HepG2 (cell line): ENCODE data around the gene MDM4. TPM values are rescaled to one million over a fixed set of nuclear protein-coding genes. Genes with fewer than 3 reads are reported as not detected.

Experiments used
- ATAC-seq: fragments of 200-7000 bp; cut with Tn5 transposase; 3 replicates; pipeline ENCODE4 v1.9.1; 2020; ENCODE audit warnings: mild to moderate bottlenecking, moderate library complexity
- BruUV-seq: library from RNA; stranded (reverse); fragments of 400-500 nt; replicated peaks from 2 replicates; lab custom pipeline; 2021; lab: Mats Ljungman, UMichigan
- CTCF ChIA-PET: fragments of 300-600 bp; formaldehyde crosslinking; extraction: SDS; loops from one replicate; lab custom pipeline; 2021; ENCODE audit warnings: low total read pairs, inconsistent platforms, low intra/inter-chr PET ratio; lab: Yijun Ruan, JAX
- POLR2A ChIA-PET: fragments of 350-600 bp; sonication (Branson Sonifier 250); formaldehyde crosslinking; loops from one replicate; lab custom pipeline; 2020; ENCODE audit warnings: antibody characterized with exemption, inconsistent platforms; lab: Yijun Ruan, JAX
- DNase-seq: peaks from one replicate; pipeline ENCODE4 v3.0.0-alpha.2; 2015; ENCODE audit warnings: low spot score
- FAIRE-seq: peaks from 3 replicates; lab custom pipeline; 2011; peaks lifted over from hg19 to GRCh38; lab: Jason Lieb, UNC
- H2AFZ ChIP-seq: one replicate; pipeline ENCODE4 v1.6.1; 2011; ENCODE audit warnings: low read length, inconsistent platforms
- H3K27ac ChIP-seq: fragments of 300-600 bp; 3 replicates; pipeline ENCODE4 v1.8.0; 2011; ENCODE audit warnings: mixed run types, mild to moderate bottlenecking, mixed read lengths, low read length, inconsistent platforms; ENCODE audit not compliant: insufficient read depth; ENCODE audit errors: extremely low read length
- H3K27me3 ChIP-seq, 2 experiments: fragments of 200-600 bp in 1 of 2; 2 replicates in 1 of 2; 3 replicates in 1 of 2; pipeline versions ENCODE4 v1.6.0 to v1.8.0; 2011; ENCODE audit warnings: low read length in 2 of 2, mild to moderate bottlenecking in 2 of 2, moderate library complexity in 2 of 2, inconsistent platforms in 1 of 2; ENCODE audit not compliant: insufficient read depth in 2 of 2, control insufficient read depth in 1 of 2
- H3K36me3 ChIP-seq, 2 experiments: fragments of 200-600 bp in 1 of 2; replicated peaks in 1 of 2; 2 replicates in 1 of 2; 3 replicates in 1 of 2; pipeline versions ENCODE4 v1.5.1 to v1.8.0; 2011; ENCODE audit warnings: low read length in 2 of 2, inconsistent platforms in 1 of 2; ENCODE audit not compliant: insufficient read depth in 2 of 2, control insufficient read depth in 1 of 2
- H3K4me1 ChIP-seq: 2 replicates; pipeline ENCODE4 v1.5.1; 2012; ENCODE audit warnings: low read length, inconsistent platforms; ENCODE audit not compliant: insufficient read depth
- H3K4me2 ChIP-seq: 2 replicates; pipeline ENCODE4 v1.6.0; 2011; ENCODE audit warnings: low read depth, low read length, inconsistent platforms
- H3K4me3 ChIP-seq, 3 experiments: fragments of 200-600 bp in 1 of 3; sonication (generic), shearing (Covaris generic) in 1 of 3; replicated peaks in 1 of 3; 2 replicates each; pipeline ENCODE4 v1.5.1; 2011 to 2016; ENCODE audit warnings: low read length in 3 of 3, inconsistent platforms in 2 of 3, low read depth in 2 of 3, mild to moderate bottlenecking in 2 of 3, control low read depth in 1 of 3, mixed read lengths in 1 of 3; ENCODE audit not compliant: insufficient read depth in 1 of 3
- H3K79me2 ChIP-seq: one replicate; pipeline ENCODE4 v1.6.1; 2011; ENCODE audit warnings: low read length, inconsistent platforms; ENCODE audit not compliant: insufficient read depth
- H3K9ac ChIP-seq: 2 replicates; pipeline ENCODE4 v1.6.0; 2011; ENCODE audit warnings: mild to moderate bottlenecking, low read depth, low read length, inconsistent platforms; ENCODE audit not compliant: insufficient read depth
- H3K9me3 ChIP-seq: 2 replicates; pipeline ENCODE4 v1.5.1; 2012; ENCODE audit warnings: mild to moderate bottlenecking, low read length
- H4K20me1 ChIP-seq: 2 replicates; pipeline ENCODE4 v1.6.0; 2011; ENCODE audit warnings: inconsistent platforms, mild to moderate bottlenecking, low read length, moderate library complexity; ENCODE audit not compliant: insufficient read depth
- E2F5 ChIP-seq: sonication (generic); formaldehyde crosslinking; conservative IDR thresholded peaks from 2 replicates; pipeline ENCODE4 v1.4.0; 2020; ENCODE audit warnings: missing genetic modification reagents
- NR1H2 ChIP-seq: sonication (generic); formaldehyde crosslinking; IDR thresholded peaks from 2 replicates; pipeline ENCODE4 v1.8.1; 2022; ENCODE audit warnings: low read depth, missing genetic modification reagents, borderline replicate concordance
- TRIM24 ChIP-seq: sonication (generic); formaldehyde crosslinking; IDR thresholded peaks from 2 replicates; pipeline ENCODE4 v1.8.0; 2022; ENCODE audit warnings: mild to moderate bottlenecking, missing genetic modification reagents
- ZNF746 ChIP-seq: sonication (generic); formaldehyde crosslinking; IDR thresholded peaks from 2 replicates; pipeline ENCODE4 v1.8.0; 2022; ENCODE audit warnings: mild to moderate bottlenecking, missing genetic modification reagents
- WGBS: methylation state at CpG from one replicate; pipeline ENCODE4 v1.1.6; 2017; ENCODE audit warnings: low lambda C conversion rate; 5-methylcytosine and 5-hydroxymethylcytosine counted together
- in situ Hi-C: cut with HindIII; loops from 2 replicates; pipeline ENCODE4 v1.10.0; 2017; ENCODE audit warnings: low pct_unique_long_range_greater_than_20kb; ENCODE audit not compliant: extremely low pct_ligation_motif_present
- intact Hi-C: fragments of 100-400 bp; cut with micrococcal nuclease; formaldehyde crosslinking; loops from one replicate; pipeline ENCODE4 v1.10.0; 2022; ENCODE audit not compliant: unreplicated experiment
- polyA plus RNA-seq, 8 experiments: library from polyadenylated mRNA; depleted of rRNA in 3 of 8; stranded (reverse) in 7 of 8; unstranded in 1 of 8; fragments of >200 nt; fragmentation: Illumina TruSeq in 4 of 8; extraction: Trizol in 4 of 8; gene quantifications; 2 replicates each; pipeline versions ENCODE4 v1.2.1 to v1.2.3, GENCODE V29; 2011 to 2016; ENCODE audit warnings: low read depth in 4 of 8, missing spikeins in 1 of 8, mixed read lengths in 1 of 8; ENCODE audit not compliant: insufficient read depth in 1 of 8
- total RNA-seq, 5 experiments: library from RNA; depleted of rRNA; stranded (reverse); fragments of >200 nt; fragmentation: Illumina TruSeq; extraction: Trizol; gene quantifications; 2 replicates each; pipeline ENCODE4 v1.2.3, GENCODE V29; 2016; ENCODE audit warnings: low read depth in 1 of 5

Gene MDM4
- total and polyA plus RNA-seq, 2 of the 13 experiments (the other 11 are each of a cell fraction or from before 2014, with no cell fraction given): 14.9 to 19.0 TPM

- TF ChIP-seq E2F5 (CRISPR knock-in tag) (no peak), TRIM24 (CRISPR knock-in tag) (no peak), NR1H2 (CRISPR knock-in tag) (no peak), ZNF746 (no peak)
- TF ChIP-seq, all 625 proteins: peak for 0
Observed at GRCh38 chr1:204572923-204573922, 57.0 kb downstream of the MDM4 start.

More at GRCh38 chr1:204572923-204573922, 57.0 kb downstream of the MDM4 start:
- no peaks in the 10 kb centered on the region for H3K27me3 ChIP-seq
- H3K4me1 ChIP-seq: no peaks in the 10 kb centered on the region
- peak; percentile 29 for DNase-seq
- no peaks in the 10 kb centered on the region for H3K79me2 ChIP-seq
- H3K9me3 ChIP-seq: no peaks in the 10 kb centered on the region
- no peak overlapping the region for H3K4me3 ChIP-seq
- BruUV-seq: no TSS peak
- H3K27ac ChIP-seq: no peak overlapping the region
- ATAC-seq: no peak
- H3K9ac ChIP-seq: no peak overlapping the region
- ChIA-PET CTCF (no interaction called here), POLR2A (no interaction called here)
- in situ Hi-C loops: no loop called here
- intact Hi-C loops: no loop called here
- WGBS: 66% methylated on average over 8 of the region's 8 CpGs
- no peak overlapping the region for H3K4me2 ChIP-seq
- no peaks in the 10 kb centered on the region for H4K20me1 ChIP-seq
- FAIRE-seq: no peak
- no peaks in the 10 kb centered on the region for H3K36me3 ChIP-seq
- no peak overlapping the region for H2AFZ ChIP-seq
